ENCODE results near the gene OR52I1.

The OR52I1 gene

GRCh38 chr11:4611986-4612385, 18.1 kb downstream of the OR52I1 start:
- DNase-seq (ENCODE audit: low read depth in 2 of 2), result no peak

DNA sequence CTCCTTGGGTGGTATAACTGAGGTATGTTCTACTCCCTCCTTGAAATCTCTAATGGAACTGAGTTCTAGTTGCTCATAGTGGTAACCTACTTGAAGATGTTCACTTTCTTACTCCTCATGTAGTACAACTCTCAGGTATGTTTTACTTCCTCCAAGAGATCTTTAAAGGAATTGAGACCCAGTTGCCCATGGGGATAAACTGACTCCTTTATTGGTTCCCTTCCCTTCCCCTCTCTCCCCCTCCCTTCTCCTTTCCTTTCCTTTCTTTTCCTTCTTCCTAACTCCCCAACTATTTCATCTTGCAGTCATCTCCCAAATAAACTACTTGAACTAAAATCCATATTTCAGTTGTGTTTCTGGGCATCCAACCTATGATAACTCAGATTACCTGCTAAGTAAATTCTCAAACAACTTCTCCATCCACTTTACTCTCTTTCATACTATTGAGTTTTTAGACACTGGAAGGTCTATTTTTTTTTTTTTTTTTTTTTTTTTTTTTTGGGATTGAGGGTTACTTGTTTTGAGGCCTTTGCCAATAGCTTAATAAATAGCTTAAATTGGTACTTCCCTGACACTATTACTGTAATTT, 22.1 kb downstream of the OR52I1 start:
- no peak for DNase-seq (ENCODE audit: low read depth in 2 of 2)

DNA sequence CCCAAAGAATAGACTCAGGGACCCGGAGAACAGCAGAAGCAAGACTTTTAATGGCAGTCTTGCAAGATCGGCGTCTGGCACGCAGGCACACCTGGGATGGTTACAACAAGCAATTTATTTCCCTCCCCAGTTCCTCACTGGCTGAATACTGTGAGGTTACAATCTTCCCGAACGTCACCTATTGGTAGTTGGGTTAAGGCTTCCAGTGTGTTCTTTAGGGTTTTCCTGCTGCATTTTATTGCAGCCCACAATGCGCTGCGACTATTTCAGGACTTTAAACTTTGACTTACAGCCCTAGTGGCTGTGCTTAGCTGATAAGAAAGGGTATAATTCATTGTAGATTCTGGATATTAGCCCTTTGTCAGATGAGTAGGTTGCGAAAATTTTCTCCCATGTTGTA, 25.7 kb downstream of the OR52I1 start:
- no peak for DNase-seq (ENCODE audit: low read depth in 2 of 2)

- no peak for DNase-seq (ENCODE audit: low read depth in 2 of 2)
Measured at GRCh38 chr11:4626207-4627099, 32.6 kb downstream of the OR52I1 start.

DNA sequence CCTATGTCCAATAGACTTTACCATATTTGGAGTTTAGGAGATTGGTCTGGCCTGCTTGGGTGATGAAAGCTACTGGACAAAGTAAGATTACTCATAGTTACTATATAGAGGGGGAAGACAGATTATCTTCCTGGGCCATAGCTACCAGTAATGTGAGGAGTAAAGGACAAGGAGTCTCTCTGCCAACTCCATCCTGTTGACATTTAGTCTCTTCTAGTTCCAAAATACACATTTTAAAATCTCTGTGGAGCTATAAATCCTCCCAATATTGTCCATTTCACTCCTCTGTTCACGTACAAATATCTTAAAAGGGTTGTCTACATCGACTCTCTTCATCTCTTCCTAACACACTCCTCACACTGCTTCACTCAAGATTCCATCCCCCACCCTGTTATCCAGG, 42.3 kb downstream of the OR52I1 start:
- DNase-seq (ENCODE audit: low read depth in 2 of 2), result no peak

- DNase-seq (ENCODE audit: low read depth in 2 of 2), result peak; percentile 34 to 50
Measured at GRCh38 chr11:4636962-4637661, 43.3 kb downstream of the OR52I1 start, which contains the start of gene OR51D1. Gene OR51D1, plus strand, starts transcription at chr11:4637477. Its CDS starts 2,314 bp downstream, at chr11:4639791.

DNA sequence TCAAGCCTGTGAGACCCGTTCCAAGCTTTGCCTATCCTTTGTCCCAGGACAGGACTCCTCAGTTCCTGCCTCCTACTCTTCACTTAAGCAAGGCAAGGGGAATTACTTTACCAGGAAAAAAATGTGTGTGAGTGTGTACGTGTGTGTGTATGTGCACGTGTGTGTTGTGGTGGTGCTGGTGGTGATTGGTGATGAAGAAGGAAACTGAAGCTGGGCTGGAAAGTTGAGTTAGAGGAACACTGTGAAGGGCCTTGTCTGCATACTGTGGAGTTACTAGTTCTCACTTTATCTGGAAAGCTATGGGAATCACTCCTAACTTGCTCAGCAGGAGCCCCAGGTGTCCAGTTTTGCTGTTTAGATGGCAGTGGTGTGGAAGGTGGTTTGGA, 43.8 kb downstream of the OR52I1 start:
- no peak for DNase-seq (ENCODE audit: low read depth in 2 of 2)

- DNase-seq (ENCODE audit: low read depth in 2 of 2), result no peak
Measured at GRCh38 chr11:4639931-4640330, 46.1 kb downstream of the OR52I1 start.

DNA sequence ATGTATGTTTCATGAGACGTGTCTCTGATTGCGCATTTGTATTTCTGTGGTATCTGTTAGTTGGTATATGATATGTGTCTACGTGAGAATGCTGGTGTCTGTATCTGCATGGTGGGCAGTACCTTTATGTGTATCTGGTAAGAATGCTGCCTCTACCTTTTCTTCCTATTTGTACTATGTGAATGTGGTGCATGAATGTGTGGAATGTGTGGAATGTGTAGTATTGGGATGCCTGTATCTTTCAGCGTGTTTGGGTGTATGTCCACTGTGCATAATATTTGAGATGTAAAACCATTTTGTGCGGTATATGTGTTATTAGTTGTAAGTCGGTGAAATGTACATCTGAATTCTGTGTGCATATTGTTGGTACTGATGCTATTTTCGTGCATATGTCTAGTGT, 47.7 kb downstream of the OR52I1 start:
- DNase-seq (ENCODE audit: low read depth in 2 of 2), result no peak

GRCh38 chr11:4642043-4642442, 48.2 kb downstream of the OR52I1 start:
- no peak for DNase-seq (ENCODE audit: low read depth in 2 of 2)

DNA sequence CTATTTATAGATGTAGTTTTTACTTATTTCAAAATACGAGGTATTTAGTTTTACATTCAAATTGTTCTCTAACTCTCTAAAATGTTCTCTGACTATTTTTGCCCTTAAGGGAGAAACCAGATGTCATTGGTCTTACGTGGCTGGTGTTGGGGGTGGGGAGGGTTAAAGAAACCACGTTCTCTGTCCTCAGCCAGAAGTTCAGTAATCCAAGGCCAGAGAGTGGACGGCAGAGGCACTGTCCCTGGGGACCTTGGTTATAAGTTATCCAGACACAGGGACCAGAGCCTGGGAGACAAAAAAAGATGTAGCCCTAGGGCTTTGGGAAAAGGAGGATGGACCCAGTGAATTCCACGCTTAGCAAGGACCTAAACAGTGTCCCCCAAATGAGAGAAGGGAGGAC, 49.2 kb downstream of the OR52I1 start:
- DNase-seq (ENCODE audit: low read depth in 2 of 2), result no peak

- no peak for DNase-seq (ENCODE audit: low read depth in 2 of 2)
Measured at GRCh38 chr11:4643682-4644081, 49.8 kb downstream of the OR52I1 start, which contains the start of gene OR51E1. Gene OR51E1, plus strand, starts transcription at chr11:4643982. Its CDS starts 8,545 bp downstream, at chr11:4652527.

DNA sequence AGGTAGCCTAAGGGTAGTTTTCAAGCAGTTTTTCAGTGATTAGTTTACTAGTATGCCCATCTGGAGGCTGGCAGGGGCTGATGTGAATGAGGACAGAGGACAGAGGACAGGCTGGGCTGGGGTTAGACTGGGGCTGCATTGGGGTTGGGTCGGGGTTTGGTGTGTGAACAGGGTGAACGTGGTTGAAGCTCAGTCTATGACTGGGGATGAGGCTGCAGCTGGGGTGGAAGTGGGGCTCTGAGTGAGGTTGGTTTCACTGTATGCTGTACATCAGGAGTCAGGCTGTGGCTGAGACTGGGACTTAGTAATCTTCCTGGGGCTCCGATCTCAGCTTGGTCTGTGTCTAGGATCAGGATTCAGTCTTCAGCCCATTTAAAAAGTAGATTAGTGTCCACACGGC, 50.4 kb downstream of the OR52I1 start:
- DNase-seq (ENCODE audit: low read depth in 2 of 2), result no peak

All from stimulated activated CD4-positive, alpha-beta T cell treated with anti-CD3 and anti-CD28 coated beads, Interleukin-1b, Interleukin-23, amount 100 ng/mL, for 1 hour (primary cell).